Measurements from ENCODE around the gene IGFBP7.

GRCh38 chr4:57039345-57039744 lies 70.8 kb downstream of the IGFBP7 start:
- TF ChIP-seq, protein P1, sequence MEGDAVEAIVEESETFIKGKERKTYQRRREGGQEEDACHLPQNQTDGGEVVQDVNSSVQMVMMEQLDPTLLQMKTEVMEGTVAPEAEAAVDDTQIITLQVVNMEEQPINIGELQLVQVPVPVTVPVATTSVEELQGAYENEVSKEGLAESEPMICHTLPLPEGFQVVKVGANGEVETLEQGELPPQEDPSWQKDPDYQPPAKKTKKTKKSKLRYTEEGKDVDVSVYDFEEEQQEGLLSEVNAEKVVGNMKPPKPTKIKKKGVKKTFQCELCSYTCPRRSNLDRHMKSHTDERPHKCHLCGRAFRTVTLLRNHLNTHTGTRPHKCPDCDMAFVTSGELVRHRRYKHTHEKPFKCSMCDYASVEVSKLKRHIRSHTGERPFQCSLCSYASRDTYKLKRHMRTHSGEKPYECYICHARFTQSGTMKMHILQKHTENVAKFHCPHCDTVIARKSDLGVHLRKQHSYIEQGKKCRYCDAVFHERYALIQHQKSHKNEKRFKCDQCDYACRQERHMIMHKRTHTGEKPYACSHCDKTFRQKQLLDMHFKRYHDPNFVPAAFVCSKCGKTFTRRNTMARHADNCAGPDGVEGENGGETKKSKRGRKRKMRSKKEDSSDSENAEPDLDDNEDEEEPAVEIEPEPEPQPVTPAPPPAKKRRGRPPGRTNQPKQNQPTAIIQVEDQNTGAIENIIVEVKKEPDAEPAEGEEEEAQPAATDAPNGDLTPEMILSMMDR (IDR thresholded peaks at IDR 0.05; ENCODE audit: low read length) = no peak
- TF ChIP-seq EZH2 (optimal IDR thresholded peaks at IDR 0.05; ENCODE audit: low read depth, low read length) (no peak), EZH2phosphoT487 (IDR thresholded peaks at IDR 0.05; ENCODE audit: low read length) (no peak)

Measured in MM.1S (cell line).